ACC112 (cell line): ENCODE data around the gene TULP4.
"Not testable (repeated sequence)": the region's sequence is repeated elsewhere in the genome, so short reads cannot be mapped to it uniquely, and the experiment has no call there.

Experiments used
- H2AFZ ChIP-seq: fragments of 200-600 bp; sonication (generic); one replicate; pipeline ENCODE4 v1.6.0; 2017; ENCODE audit warnings: antibody characterized with exemption, low read length; ENCODE audit not compliant: unreplicated experiment
- H3K27ac ChIP-seq: fragments of 200-600 bp; sonication (generic); 2 replicates; pipeline ENCODE4 v1.5.1; 2014; ENCODE audit warnings: low read depth, mild to moderate bottlenecking, antibody characterized with exemption, low read length, moderate library complexity
- H3K27me3 ChIP-seq: fragments of 200-600 bp; sonication (generic); 2 replicates; pipeline ENCODE4 v1.6.1; 2014; ENCODE audit warnings: mild to moderate bottlenecking, antibody characterized with exemption, low read length, moderate library complexity, mixed read lengths; ENCODE audit not compliant: insufficient read depth
- H3K36me3 ChIP-seq: fragments of 200-600 bp; sonication (generic); 2 replicates; pipeline ENCODE4 v1.6.1; 2016; ENCODE audit warnings: mild to moderate bottlenecking, antibody characterized with exemption, low read length, moderate library complexity, mixed read lengths; ENCODE audit not compliant: insufficient read depth
- H3K4me1 ChIP-seq: fragments of 200-600 bp; sonication (generic); one replicate; pipeline ENCODE4 v1.6.1; 2016; ENCODE audit warnings: low read length, mixed read lengths; ENCODE audit not compliant: insufficient read depth, unreplicated experiment, control insufficient read depth
- H3K4me3 ChIP-seq: fragments of 200-600 bp; sonication (generic); 2 replicates; pipeline ENCODE4 v1.5.1; 2014; ENCODE audit warnings: mild to moderate bottlenecking, low read depth, low read length
- H3K79me2 ChIP-seq: fragments of 200-600 bp; sonication (generic); one replicate; pipeline ENCODE4 v1.6.0; 2016; ENCODE audit warnings: low read length; ENCODE audit not compliant: control insufficient read depth, unreplicated experiment, insufficient read depth

Gene TULP4

GRCh38 chr6:158344534-158344933 lies 32.3 kb downstream of the TULP4 start:
- H3K79me2 ChIP-seq: peaks cover 4% of the 10 kb centered on the region
- H3K4me1 ChIP-seq: no peaks in the 10 kb centered on the region

GRCh38 chr6:158345444-158345843 lies 33.2 kb downstream of the TULP4 start:
- not testable (repeated sequence) for H3K79me2 ChIP-seq, H3K36me3 ChIP-seq, H3K4me1 ChIP-seq, H3K27ac ChIP-seq, H2AFZ ChIP-seq, H3K27me3 ChIP-seq, H3K4me3 ChIP-seq

More at GRCh38 chr6:158344534-158344933, 32.3 kb downstream of the TULP4 start:
- no peak overlapping the region for H3K27ac ChIP-seq
- H3K4me3 ChIP-seq: no peak overlapping the region
- H3K27me3 ChIP-seq: no peaks in the 10 kb centered on the region
- H3K36me3 ChIP-seq: no peaks in the 10 kb centered on the region
- H2AFZ ChIP-seq: no peak overlapping the region

- Histone ChIP-seq H3K36me3 (no peaks in the 10 kb centered on the region), H3K4me3 (no peak overlapping the region), H3K79me2 (peaks cover 4% of the 10 kb centered on the region), H3K27me3 (no peaks in the 10 kb centered on the region), H2AFZ (no peak overlapping the region), H3K4me1 (no peaks in the 10 kb centered on the region), H3K27ac (no peak overlapping the region)
Observed at GRCh38 chr6:158347335-158347734, 35.1 kb downstream of the TULP4 start.

GRCh38 chr6:158348737-158349504 lies 36.7 kb downstream of the TULP4 start:
- H3K4me3 ChIP-seq, H3K36me3 ChIP-seq, H3K27ac ChIP-seq, H3K79me2 ChIP-seq, H3K27me3 ChIP-seq, H3K4me1 ChIP-seq, H2AFZ ChIP-seq: not testable (repeated sequence)

- not testable (repeated sequence) for H2AFZ ChIP-seq, H3K4me1 ChIP-seq, H3K36me3 ChIP-seq, H3K27ac ChIP-seq, H3K79me2 ChIP-seq, H3K27me3 ChIP-seq, H3K4me3 ChIP-seq
Observed at GRCh38 chr6:158349505-158350275, 37.4 kb downstream of the TULP4 start.

- H3K27me3 ChIP-seq, H3K4me3 ChIP-seq, H2AFZ ChIP-seq, H3K79me2 ChIP-seq, H3K27ac ChIP-seq, H3K4me1 ChIP-seq, H3K36me3 ChIP-seq: not testable (repeated sequence)
Observed at GRCh38 chr6:158350731-158351130, 38.5 kb downstream of the TULP4 start.

GRCh38 chr6:158353883-158354877 lies 41.9 kb downstream of the TULP4 start:
- Histone ChIP-seq H2AFZ (no peak overlapping the region), H3K4me3 (no peak overlapping the region), H3K27ac (no peak overlapping the region), H3K79me2 (peaks cover 15% of the 10 kb centered on the region), H3K36me3 (no peaks in the 10 kb centered on the region), H3K4me1 (no peaks in the 10 kb centered on the region), H3K27me3 (no peaks in the 10 kb centered on the region)

GRCh38 chr6:158356586-158357546 lies 44.6 kb downstream of the TULP4 start:
- Histone ChIP-seq H3K27ac (no peak overlapping the region), H3K36me3 (no peaks in the 10 kb centered on the region), H3K4me1 (peaks cover 1% of the 10 kb centered on the region), H3K4me3 (no peak overlapping the region), H2AFZ (no peak overlapping the region), H3K79me2 (peaks cover 16% of the 10 kb centered on the region), H3K27me3 (no peaks in the 10 kb centered on the region)

GRCh38 chr6:158357570-158358216 lies 45.4 kb downstream of the TULP4 start:
- Histone ChIP-seq H3K27ac (no peak overlapping the region), H3K4me1 (peaks cover 2% of the 10 kb centered on the region), H3K36me3 (no peaks in the 10 kb centered on the region), H3K79me2 (peaks cover 16% of the 10 kb centered on the region), H3K27me3 (no peaks in the 10 kb centered on the region), H2AFZ (no peak overlapping the region), H3K4me3 (no peak overlapping the region)
